Endothelial cell of umbilical vein (primary cell): ENCODE results near the gene BABAM2.

ENCODE experiments used
- CTCF ChIP-seq, 2 donors: IDR thresholded peaks; 1 replicate in 1 of 2; 2 replicates in 1 of 2; pipeline ENCODE4 v1.5.1; 2011; ENCODE audit warnings: low read length in 2 of 2, mild to moderate bottlenecking in 2 of 2, moderate library complexity in 2 of 2, control low read depth in 1 of 2, inconsistent platforms in 1 of 2, low read depth in 1 of 2; ENCODE audit not compliant: insufficient read depth in 1 of 2; ENCODE audit errors: extremely low read depth in 1 of 2
- MYC ChIP-seq: IDR thresholded peaks from one replicate; pipeline ENCODE4 v1.6.1; 2011; ENCODE audit warnings: mild to moderate bottlenecking, low read depth, low read length

DNA sequence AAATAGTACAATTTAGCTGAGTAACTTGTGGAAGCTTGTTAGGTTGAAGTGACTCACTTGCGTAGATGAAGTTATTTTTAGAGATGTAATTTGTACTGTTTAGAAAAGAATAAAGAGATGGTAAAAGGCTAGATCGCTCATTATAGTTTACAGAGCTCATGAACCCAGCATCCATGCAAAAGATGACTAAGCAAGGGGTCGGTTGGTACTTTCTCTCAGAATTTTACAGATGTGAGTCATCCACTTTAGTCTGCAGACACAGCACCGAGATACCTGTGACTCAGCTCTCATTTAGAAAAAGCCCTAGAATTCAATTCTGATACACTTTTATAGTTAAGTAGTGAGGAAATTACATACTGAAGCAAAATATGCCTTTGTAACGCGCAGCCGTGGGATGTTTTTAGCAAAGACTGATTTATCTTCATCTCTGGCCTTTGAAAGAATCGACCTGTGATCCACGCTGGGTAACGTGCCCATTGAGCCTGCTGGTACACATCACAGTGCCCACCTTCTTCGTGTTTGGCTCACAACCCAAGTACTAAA is 385.6 kb downstream of the BABAM2 start:
- no peak for TF ChIP-seq CTCF (IDR thresholded peaks at IDR 0.05; ENCODE audit: extremely low read depth in 1 of 2, insufficient read depth in 1 of 2, low read depth in 1 of 2, low read length in 2 of 2)
- no peak for TF ChIP-seq MYC
